NB4 (cell line): ENCODE data around the gene RTCB.

Experiments
- CTCF ChIP-seq: IDR thresholded peaks from one replicate; pipeline ENCODE4 v1.5.1; 2012; ENCODE audit warnings: low read depth, low read length
- POLR2A ChIP-seq: IDR thresholded peaks from 2 replicates; pipeline ENCODE4 v1.6.1; 2011; ENCODE audit warnings: mild to moderate bottlenecking; ENCODE audit not compliant: insufficient read length; ENCODE audit errors: extremely low read depth

- TF ChIP-seq CTCF (no peak), POLR2A (no peak)
Observed at GRCh38 chr22:32342977-32343376, 69.1 kb downstream of the RTCB start.
